ENCODE measurements around the gene ATL1.
A peak's percentile ranks its signal among the peaks of the same experiment; 100 is the strongest.
"Not testable (repeated sequence)": the region's sequence is repeated elsewhere in the genome, so short reads cannot be mapped to it uniquely, and the experiment has no call there.

ATL1 gene

GRCh38 chr14:50664579-50664978, 104.6 kb downstream of the ATL1 start:
- DNase-seq = not testable (repeated sequence)

GRCh38 chr14:50665300-50665699, 105.4 kb downstream of the ATL1 start:
- not testable (repeated sequence) for DNase-seq

DNA sequence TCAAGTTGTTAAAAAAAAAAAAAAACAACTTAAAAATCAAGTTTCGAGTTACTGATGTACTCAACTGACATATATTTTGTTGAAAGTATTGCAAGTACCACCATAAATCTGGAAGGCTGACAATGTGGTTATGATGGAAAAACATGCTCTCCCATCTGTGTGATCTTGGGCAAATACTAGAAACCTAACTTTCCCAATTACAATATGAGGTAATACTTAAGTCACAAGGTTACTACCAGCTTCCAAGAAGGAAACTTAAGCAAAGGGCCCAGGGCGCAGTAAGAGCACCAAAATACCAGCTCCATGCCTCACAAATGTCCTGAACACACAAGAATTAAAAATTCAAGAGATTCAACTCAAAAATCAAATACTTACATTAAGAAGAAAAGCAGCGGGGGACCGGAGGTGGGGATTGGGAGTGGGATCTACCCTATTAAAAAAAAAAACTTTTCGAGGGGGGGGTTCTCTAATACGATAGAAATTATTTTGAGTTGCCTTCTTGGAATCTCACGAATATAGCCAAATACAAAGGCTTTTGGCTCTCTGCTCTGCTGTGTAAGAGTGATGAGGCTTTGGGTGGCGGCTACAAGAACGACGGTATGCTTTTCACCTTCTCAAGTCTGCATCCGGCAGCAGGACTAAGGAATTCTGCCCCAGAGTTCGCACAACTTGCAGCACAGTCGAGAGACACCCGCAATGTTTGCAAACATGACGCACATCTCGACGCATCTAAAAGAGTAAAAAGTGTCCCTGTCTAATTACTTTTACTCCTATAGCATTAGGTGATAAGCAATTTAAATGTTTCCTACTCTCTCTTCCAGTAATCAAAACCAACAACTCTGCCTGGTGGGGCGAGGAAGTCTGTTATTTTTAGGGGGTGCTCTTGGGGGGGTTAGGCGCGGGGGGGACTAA, 107.1 kb downstream of the ATL1 start:
- peak; percentile 50 for DNase-seq

DNA sequence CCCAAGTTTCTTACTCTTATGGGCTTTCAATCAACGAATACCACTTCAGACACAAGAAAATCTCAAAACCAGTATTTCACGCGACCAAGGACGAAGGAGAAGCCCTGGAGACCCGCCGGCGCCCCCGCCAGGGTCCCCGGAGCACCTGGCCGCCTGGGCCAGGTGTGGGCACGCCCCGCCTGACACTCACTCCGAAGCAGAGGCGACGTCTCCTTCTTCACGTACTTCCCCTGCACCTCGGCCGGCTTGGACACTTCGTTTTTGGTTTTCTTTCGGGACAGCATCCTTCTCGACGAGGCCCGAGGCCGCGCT, 107.7 kb downstream of the ATL1 start:
- peak; percentile 50 for DNase-seq

GRCh38 chr14:50667996-50668825, 108.3 kb downstream of the ATL1 start, which contains the start of gene SAV1:
TSS of gene SAV1 (minus strand) at chr14:50668306. CDS start at chr14:50667967, 339 bp downstream.
- peak; percentile 58 for DNase-seq

GRCh38 chr14:50668826-50669143, 108.8 kb downstream of the ATL1 start:
- DNase-seq = no peak

DNA sequence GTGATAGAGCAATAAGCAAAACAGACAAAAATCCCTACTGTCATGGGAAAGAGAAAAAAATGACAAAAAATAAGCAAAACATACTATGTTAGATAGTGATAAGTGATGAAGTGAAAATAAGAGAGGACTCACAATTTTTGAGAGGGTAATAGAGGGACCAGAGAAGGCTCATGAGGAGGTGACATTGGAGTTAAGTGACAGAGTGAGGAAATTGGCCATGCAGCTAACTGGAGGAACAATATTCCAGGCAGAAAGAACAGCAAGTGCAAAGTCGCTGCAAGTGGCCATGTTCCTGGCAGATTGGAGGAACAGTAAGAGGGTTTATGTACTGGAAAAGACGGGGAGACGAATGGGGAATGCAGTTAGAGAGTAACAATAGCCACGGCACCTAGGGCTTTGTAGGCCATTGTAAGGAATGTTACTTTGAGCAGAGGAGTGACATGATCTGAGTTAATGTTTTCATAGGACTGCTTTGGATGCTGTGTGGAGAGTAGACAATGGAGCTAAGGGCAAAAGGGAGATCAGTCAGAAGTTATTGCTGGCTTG, 109.6 kb downstream of the ATL1 start:
- DNase-seq = no peak

DNA sequence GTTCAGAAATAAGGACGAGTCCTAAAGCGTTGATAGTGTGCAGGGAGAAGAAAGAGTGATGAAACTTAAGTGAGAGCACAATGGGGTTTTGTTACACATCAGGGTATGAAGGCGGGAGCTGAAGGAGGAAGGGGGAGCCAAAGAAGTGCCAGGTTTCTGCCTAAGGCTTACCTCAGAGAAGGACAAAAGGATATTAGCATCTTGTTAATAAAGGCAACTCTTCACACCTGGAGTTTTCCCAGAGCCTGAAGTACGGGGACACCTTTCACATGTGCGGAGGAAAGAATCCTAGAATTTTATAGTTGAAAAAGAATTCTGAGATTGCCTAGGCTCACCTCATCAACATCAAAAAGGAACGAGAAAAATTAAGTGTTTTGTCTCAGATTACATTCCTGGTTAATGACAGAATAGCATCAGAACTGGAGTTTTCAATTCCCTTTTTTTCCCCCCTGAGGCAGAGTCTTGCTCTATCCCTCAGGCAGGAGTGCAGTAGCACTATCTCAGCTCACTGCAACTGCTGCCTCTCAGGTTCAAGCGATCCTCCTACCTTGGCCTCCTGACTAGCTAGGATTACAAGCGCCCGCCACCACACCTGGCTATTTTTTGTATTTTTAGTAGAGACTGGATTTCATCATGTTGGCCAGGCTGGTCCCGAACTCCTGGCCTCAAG, 110.4 kb downstream of the ATL1 start:
- no peak for DNase-seq

GRCh38 chr14:50670866-50671256, 110.9 kb downstream of the ATL1 start:
- DNase-seq = no peak

DNA sequence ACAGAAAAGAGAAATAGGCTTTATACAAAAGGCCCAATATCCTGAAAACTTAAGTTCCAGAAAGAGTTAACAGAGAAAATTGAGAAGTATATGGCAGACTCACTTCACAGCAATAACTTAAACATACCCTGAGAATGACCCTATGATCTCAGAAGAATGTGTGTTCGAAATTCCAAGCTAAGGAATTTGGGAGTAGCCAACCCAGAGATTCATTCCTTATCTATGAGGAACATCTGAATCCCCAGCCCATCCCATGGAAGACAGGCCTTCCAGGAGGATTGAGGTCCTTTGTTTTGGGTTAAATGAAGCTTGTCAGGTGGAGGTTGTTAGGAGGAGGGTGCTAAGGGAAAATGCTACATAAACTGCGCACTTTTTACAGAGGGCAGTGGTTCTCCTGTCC, 115.7 kb downstream of the ATL1 start:
- DNase-seq = no peak

DNA sequence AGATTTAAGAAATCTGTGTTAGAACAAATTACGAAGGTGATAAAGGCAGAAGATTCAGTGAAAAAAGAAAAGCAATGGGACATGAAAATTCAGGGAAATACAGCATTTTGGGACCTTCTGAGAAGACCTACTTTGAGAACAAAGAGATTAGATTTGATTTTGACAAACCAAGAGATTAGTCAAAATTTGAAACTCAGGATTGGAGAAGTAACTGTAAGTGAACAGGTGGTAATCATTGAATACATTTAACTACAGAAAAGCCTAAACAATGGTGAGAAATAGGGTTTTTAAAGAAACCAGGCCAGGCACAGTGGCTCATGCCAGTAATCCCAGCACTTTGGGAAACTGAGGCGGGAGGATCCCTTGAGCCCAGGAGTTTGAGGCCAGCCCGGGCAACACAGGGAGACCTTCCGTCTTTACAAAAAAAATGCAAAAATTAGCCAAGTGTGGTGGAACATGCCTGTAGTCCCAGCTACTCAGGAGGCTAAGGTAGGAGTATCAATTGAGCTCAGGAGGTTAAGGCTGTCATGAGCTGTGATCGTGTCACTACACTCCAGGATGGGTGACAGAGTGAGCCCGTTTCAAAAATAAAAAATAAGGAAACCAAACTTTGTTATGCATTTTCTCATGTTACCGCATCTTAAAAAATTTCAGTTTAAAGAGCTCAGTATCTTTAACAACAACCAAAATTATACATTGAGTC, 117.0 kb downstream of the ATL1 start:
- DNase-seq = no peak

DNA sequence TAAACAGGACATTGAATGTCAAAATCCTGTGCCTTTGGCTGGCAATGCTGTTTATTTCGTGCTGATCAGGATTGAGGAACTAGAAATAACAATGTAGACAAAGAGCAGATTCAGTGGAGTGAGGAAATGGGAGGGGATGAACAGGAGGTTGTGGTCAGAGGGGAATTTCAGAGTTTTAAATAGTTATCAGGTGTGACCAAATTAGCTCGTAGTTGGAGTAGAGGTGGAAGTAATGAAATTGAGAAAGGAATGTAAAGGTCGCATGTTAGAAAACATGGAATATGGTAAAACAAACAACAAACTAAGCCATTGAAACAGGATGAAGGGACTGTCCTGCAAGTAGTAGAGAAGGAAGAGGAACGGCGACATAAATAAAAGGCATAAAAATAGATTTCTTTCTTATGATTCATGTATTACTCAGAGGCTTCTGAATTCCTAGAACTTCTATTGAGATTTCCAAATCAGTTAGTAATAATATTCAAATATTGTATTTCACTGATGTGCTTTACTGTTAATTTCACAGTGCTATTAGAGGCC, 117.7 kb downstream of the ATL1 start:
- DNase-seq = no peak

- no peak for DNase-seq
Observed at GRCh38 chr14:50678163-50678562, 118.2 kb downstream of the ATL1 start.

GRCh38 chr14:50679674-50680073, 119.7 kb downstream of the ATL1 start:
- no peak for DNase-seq
